DOHH2 (cell line): ENCODE results near the gene CDKAL1.

Experiments
- H3F3A ChIP-seq: fragments of 200-600 bp; sonication (generic), shearing (Covaris generic); 2 replicates; pipeline ENCODE4 v1.6.0; 2016; ENCODE audit warnings: antibody characterized with exemption, mild to moderate bottlenecking; ENCODE audit not compliant: control insufficient read depth, insufficient read depth
- H3K27ac ChIP-seq: fragments of 200-600 bp; sonication (generic); 2 replicates; pipeline ENCODE4 v1.5.1; 2014; ENCODE audit warnings: low read depth, mild to moderate bottlenecking, low read length, moderate library complexity
- H3K27me3 ChIP-seq: fragments of 200-600 bp; sonication (generic); 2 replicates; pipeline ENCODE4 v1.6.1; 2014; ENCODE audit warnings: mild to moderate bottlenecking, low read length, mixed read lengths; ENCODE audit not compliant: control insufficient read depth
- H3K36me3 ChIP-seq: fragments of 200-600 bp; sonication (generic); 2 replicates; pipeline ENCODE4 v1.6.1; 2014; ENCODE audit warnings: mild to moderate bottlenecking, low read length, moderate library complexity, mixed read lengths; ENCODE audit not compliant: control insufficient read depth
- H3K4me1 ChIP-seq: fragments of 200-600 bp; sonication (generic); 2 replicates; pipeline ENCODE4 v1.6.1; 2014; ENCODE audit warnings: mild to moderate bottlenecking, low read length, mixed read lengths; ENCODE audit not compliant: control insufficient read depth
- H3K4me2 ChIP-seq: fragments of 200-600 bp; sonication (generic); 2 replicates; pipeline ENCODE4 v1.6.0; 2014; ENCODE audit warnings: mild to moderate bottlenecking, low read length, moderate library complexity
- H3K4me3 ChIP-seq: fragments of 200-600 bp; sonication (generic); 2 replicates; pipeline ENCODE4 v1.5.1; 2014; ENCODE audit warnings: mild to moderate bottlenecking, low read length, mixed read lengths
- H3K79me2 ChIP-seq: fragments of 200-600 bp; sonication (generic); 2 replicates; pipeline ENCODE4 v1.6.1; 2014; ENCODE audit warnings: mild to moderate bottlenecking, low read length, mixed read lengths; ENCODE audit not compliant: control insufficient read depth
- H3K9me2 ChIP-seq: fragments of 200-600 bp; sonication (generic); replicated peaks from 2 replicates; pipeline ENCODE4 v1.6.1; 2014; ENCODE audit warnings: mild to moderate bottlenecking, low read length, mixed read lengths; ENCODE audit not compliant: control insufficient read depth
- H3K9me3 ChIP-seq: fragments of 200-600 bp; sonication (generic); 2 replicates; pipeline ENCODE4 v1.6.1; 2014; ENCODE audit warnings: antibody characterized with exemption, low read length, mixed read lengths; ENCODE audit not compliant: control insufficient read depth, insufficient read depth
- H4K20me1 ChIP-seq: fragments of 200-600 bp; sonication (generic); 2 replicates; pipeline ENCODE4 v1.6.0; 2014; ENCODE audit warnings: low read depth, mild to moderate bottlenecking, antibody characterized with exemption, low read length, moderate library complexity; ENCODE audit not compliant: control insufficient read depth, insufficient read depth
- EZH2phosphoT487 ChIP-seq: fragments of 200-600 bp; sonication (generic); IDR thresholded peaks from 2 replicates; pipeline ENCODE4 v1.6.1; 2017; ENCODE audit warnings: borderline replicate concordance, mild to moderate bottlenecking, antibody characterized with exemption, low read length, moderate library complexity, mixed read lengths
- TF ChIP-seq, protein P1 (sequence below): fragments of 200-600 bp; sonication (generic); IDR thresholded peaks from one replicate; pipeline ENCODE4 v1.5.1; 2014; ENCODE audit warnings: antibody characterized with exemption, mild to moderate bottlenecking, low read depth, low read length; ENCODE audit not compliant: poor library complexity, severe bottlenecking

Gene CDKAL1

GRCh38 chr6:20715135-20715806 is 181.0 kb downstream of the CDKAL1 start:
- no peaks in the 10 kb centered on the region for H3K9me3 ChIP-seq
- 0 out of 2 replicates have a peak, but pooled peaks cover 2% of the 10 kb centered on the region for H3K79me2 ChIP-seq
- H4K20me1 ChIP-seq = no peaks in the 10 kb centered on the region
- H3K9me2 ChIP-seq = no peaks in the 10 kb centered on the region
- H3K27me3 ChIP-seq = no peaks in the 10 kb centered on the region
- H3K4me3 ChIP-seq = no peak overlapping the region
- TF ChIP-seq, protein P1, sequence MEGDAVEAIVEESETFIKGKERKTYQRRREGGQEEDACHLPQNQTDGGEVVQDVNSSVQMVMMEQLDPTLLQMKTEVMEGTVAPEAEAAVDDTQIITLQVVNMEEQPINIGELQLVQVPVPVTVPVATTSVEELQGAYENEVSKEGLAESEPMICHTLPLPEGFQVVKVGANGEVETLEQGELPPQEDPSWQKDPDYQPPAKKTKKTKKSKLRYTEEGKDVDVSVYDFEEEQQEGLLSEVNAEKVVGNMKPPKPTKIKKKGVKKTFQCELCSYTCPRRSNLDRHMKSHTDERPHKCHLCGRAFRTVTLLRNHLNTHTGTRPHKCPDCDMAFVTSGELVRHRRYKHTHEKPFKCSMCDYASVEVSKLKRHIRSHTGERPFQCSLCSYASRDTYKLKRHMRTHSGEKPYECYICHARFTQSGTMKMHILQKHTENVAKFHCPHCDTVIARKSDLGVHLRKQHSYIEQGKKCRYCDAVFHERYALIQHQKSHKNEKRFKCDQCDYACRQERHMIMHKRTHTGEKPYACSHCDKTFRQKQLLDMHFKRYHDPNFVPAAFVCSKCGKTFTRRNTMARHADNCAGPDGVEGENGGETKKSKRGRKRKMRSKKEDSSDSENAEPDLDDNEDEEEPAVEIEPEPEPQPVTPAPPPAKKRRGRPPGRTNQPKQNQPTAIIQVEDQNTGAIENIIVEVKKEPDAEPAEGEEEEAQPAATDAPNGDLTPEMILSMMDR = no peak
- TF ChIP-seq EZH2phosphoT487 = no peak
- no peaks in the 10 kb centered on the region for H3F3A ChIP-seq
- no peaks in the 10 kb centered on the region for H3K36me3 ChIP-seq
- no peak overlapping the region for H3K27ac ChIP-seq
- H3K4me1 ChIP-seq = peaks cover 9% of the 10 kb centered on the region
- no peak overlapping the region for H3K4me2 ChIP-seq

DNA sequence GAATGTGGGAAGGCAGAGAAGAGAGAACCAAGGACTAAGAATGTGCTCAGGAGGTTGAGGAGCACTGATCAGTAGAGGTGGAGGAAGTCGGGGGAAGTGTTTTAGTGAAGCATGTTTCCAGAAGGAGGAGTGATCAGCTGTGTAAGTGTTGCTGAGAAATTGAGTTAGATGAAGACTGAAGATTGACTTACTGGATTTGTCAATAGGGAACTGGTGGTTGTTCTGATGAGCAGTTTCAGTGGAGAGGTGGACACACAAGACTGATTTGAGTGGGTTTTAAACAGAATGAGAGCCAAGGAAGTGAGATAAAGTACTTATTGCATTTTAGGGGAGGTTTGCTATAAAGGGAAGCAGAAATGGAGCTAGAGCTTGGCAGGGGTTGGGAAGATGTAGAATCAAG is 182.6 kb downstream of the CDKAL1 start:
- Histone ChIP-seq H3K9me2 (no peaks in the 10 kb centered on the region), H3F3A (no peaks in the 10 kb centered on the region), H3K4me3 (no peak overlapping the region), H3K27me3 (no peaks in the 10 kb centered on the region), H4K20me1 (no peaks in the 10 kb centered on the region), H3K9me3 (no peaks in the 10 kb centered on the region), H3K27ac (no peak overlapping the region), H3K4me2 (no peak overlapping the region), H3K4me1 (peaks cover 9% of the 10 kb centered on the region), H3K36me3 (no peaks in the 10 kb centered on the region), H3K79me2 (0 out of 2 replicates have a peak, but pooled peaks cover 2% of the 10 kb centered on the region)
- TF ChIP-seq EZH2phosphoT487 = no peak
- TF ChIP-seq, protein P1 = no peak

DNA sequence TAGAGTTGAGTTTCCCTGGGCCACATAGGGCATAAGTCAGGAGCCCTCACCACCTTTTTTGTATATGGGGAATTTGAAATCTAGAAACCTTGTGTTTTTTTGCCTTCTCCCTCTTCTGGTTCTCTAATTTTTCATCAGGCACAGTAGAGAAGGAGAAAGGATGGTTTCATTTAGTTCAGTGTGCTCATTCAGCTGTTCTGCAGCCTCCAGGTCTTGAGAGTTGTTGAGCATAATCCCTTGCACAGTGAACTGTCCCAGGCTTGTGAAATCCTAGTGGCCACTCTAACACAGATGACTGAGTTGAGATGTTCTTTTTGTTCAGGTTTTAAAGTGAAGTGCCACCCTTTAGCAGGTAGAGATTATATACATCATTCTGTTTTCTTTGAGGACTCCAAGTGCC is 183.5 kb downstream of the CDKAL1 start:
- TF ChIP-seq, protein P1 = no peak
- no peak for TF ChIP-seq EZH2phosphoT487
- no peaks in the 10 kb centered on the region for H4K20me1 ChIP-seq
- no peaks in the 10 kb centered on the region for H3K27me3 ChIP-seq
- H3K4me3 ChIP-seq = no peak overlapping the region
- H3K4me1 ChIP-seq = peaks cover 9% of the 10 kb centered on the region
- H3F3A ChIP-seq = no peaks in the 10 kb centered on the region
- H3K9me2 ChIP-seq = no peaks in the 10 kb centered on the region
- H3K9me3 ChIP-seq = no peaks in the 10 kb centered on the region
- no peak overlapping the region for H3K27ac ChIP-seq
- H3K79me2 ChIP-seq = 0 out of 2 replicates have a peak, but pooled peaks cover 2% of the 10 kb centered on the region
- no peaks in the 10 kb centered on the region for H3K36me3 ChIP-seq
- H3K4me2 ChIP-seq = no peak overlapping the region
